Memory B cell (primary cell): ENCODE results near the gene MGAT4B.

Experiments used
- ATAC-seq: fragments of 150-1000 bp; cut with Tn5 transposase; 2 replicates; pipeline ENCODE4 v1.10.0; 2021; ENCODE audit warnings: low read depth, mild to moderate bottlenecking, moderate library complexity
- DNase-seq, 2 donors: peaks; one replicate each; pipeline ENCODE4 v3.0.0; 2022; ENCODE audit warnings: low spot score in 2 of 2
- H3K27ac Mint-ChIP-seq: one replicate; pipeline ENCODE4 v1.8.0; 2022; ENCODE audit warnings: mild to moderate bottlenecking, moderate library complexity, mixed read lengths
- H3K27me3 Mint-ChIP-seq: one replicate; pipeline ENCODE4 v1.8.0; 2022; ENCODE audit warnings: mixed read lengths
- H3K36me3 Mint-ChIP-seq: one replicate; pipeline ENCODE4 v1.8.0; 2022; ENCODE audit warnings: mild to moderate bottlenecking, mixed read lengths
- H3K4me1 Mint-ChIP-seq: one replicate; pipeline ENCODE4 v1.8.0; 2022; ENCODE audit warnings: mixed read lengths
- H3K4me3 Mint-ChIP-seq: one replicate; pipeline ENCODE4 v1.8.0; 2022; ENCODE audit warnings: mild to moderate bottlenecking, moderate library complexity, mixed read lengths
- H3K9me3 Mint-ChIP-seq: one replicate; pipeline ENCODE4 v1.8.0; 2022; ENCODE audit warnings: mixed read lengths

The MGAT4B gene

GRCh38 chr5:179805529-179806249 is 977 bp downstream of the MGAT4B start:
- Mint-ChIP-seq H3K36me3 (peaks cover 2% of the 10 kb centered on the region), H3K27ac (peak overlapping the region; percentile 88), H3K27me3 (no peaks in the 10 kb centered on the region), H3K9me3 (no peaks in the 10 kb centered on the region), H3K4me3 (peak overlapping the region; percentile 90), H3K4me1 (peaks cover 26% of the 10 kb centered on the region)
- DNase-seq (no peak), ATAC-seq (peak; percentile 9)

GRCh38 chr5:179805070-179805528 is 1.6 kb downstream of the MGAT4B start:
- Mint-ChIP-seq H3K9me3 (no peaks in the 10 kb centered on the region), H3K27ac (peak overlapping the region; percentile 88), H3K36me3 (peaks cover 2% of the 10 kb centered on the region), H3K27me3 (no peaks in the 10 kb centered on the region), H3K4me3 (peak overlapping the region; percentile 90), H3K4me1 (peaks cover 26% of the 10 kb centered on the region)
- no peak for DNase-seq
- ATAC-seq = no peak

- Mint-ChIP-seq H3K4me1 (peaks cover 26% of the 10 kb centered on the region), H3K27ac (peak overlapping the region; percentile 88), H3K9me3 (no peaks in the 10 kb centered on the region), H3K36me3 (peaks cover 2% of the 10 kb centered on the region), H3K27me3 (no peaks in the 10 kb centered on the region), H3K4me3 (peak overlapping the region; percentile 90)
- ATAC-seq = no peak
- DNase-seq = no peak
Observed at GRCh38 chr5:179804555-179804947, 2.1 kb downstream of the MGAT4B start.

GRCh38 chr5:179803651-179804554 is 2.8 kb downstream of the MGAT4B start:
- ATAC-seq (no peak), DNase-seq (no peak)
- Mint-ChIP-seq H3K4me3 (peak overlapping the region; percentile 12), H3K4me1 (peaks cover 26% of the 10 kb centered on the region), H3K27me3 (no peaks in the 10 kb centered on the region), H3K36me3 (peaks cover 6% of the 10 kb centered on the region), H3K27ac (peak overlapping the region; percentile 88), H3K9me3 (no peaks in the 10 kb centered on the region)

- no peak overlapping the region for H3K27ac Mint-ChIP-seq
- DNase-seq (no peak), ATAC-seq (no peak)
- H3K36me3 Mint-ChIP-seq = peaks cover 6% of the 10 kb centered on the region
- H3K4me3 Mint-ChIP-seq = no peak overlapping the region
- peaks cover 26% of the 10 kb centered on the region for H3K4me1 Mint-ChIP-seq
- no peaks in the 10 kb centered on the region for H3K27me3 Mint-ChIP-seq
- H3K9me3 Mint-ChIP-seq = no peaks in the 10 kb centered on the region
Observed at GRCh38 chr5:179802950-179803562, 3.6 kb downstream of the MGAT4B start.

GRCh38 chr5:179802207-179802883 is 4.3 kb downstream of the MGAT4B start:
- H3K4me3 Mint-ChIP-seq = no peak overlapping the region
- no peak for ATAC-seq
- peaks cover 26% of the 10 kb centered on the region for H3K4me1 Mint-ChIP-seq
- H3K36me3 Mint-ChIP-seq = peaks cover 6% of the 10 kb centered on the region
- DNase-seq = no peak
- H3K27ac Mint-ChIP-seq = no peak overlapping the region
- no peaks in the 10 kb centered on the region for H3K27me3 Mint-ChIP-seq
- H3K9me3 Mint-ChIP-seq = no peaks in the 10 kb centered on the region

GRCh38 chr5:179801304-179802206 is 5.1 kb downstream of the MGAT4B start:
- ATAC-seq (peak; percentile 57), DNase-seq (peak; percentile 84 to 87)
- Mint-ChIP-seq H3K9me3 (no peaks in the 10 kb centered on the region), H3K27me3 (no peaks in the 10 kb centered on the region), H3K4me3 (no peak overlapping the region), H3K27ac (peak overlapping the region; percentile 15), H3K36me3 (peaks cover 6% of the 10 kb centered on the region), H3K4me1 (peaks cover 31% of the 10 kb centered on the region)

GRCh38 chr5:179800696-179801201 is 5.9 kb downstream of the MGAT4B start:
- ATAC-seq = no peak
- Mint-ChIP-seq H3K27me3 (no peaks in the 10 kb centered on the region), H3K27ac (no peak overlapping the region), H3K36me3 (peaks cover 6% of the 10 kb centered on the region), H3K9me3 (no peaks in the 10 kb centered on the region), H3K4me1 (peaks cover 31% of the 10 kb centered on the region), H3K4me3 (no peak overlapping the region)
- no peak for DNase-seq

- DNase-seq = no peak
- Mint-ChIP-seq H3K9me3 (no peaks in the 10 kb centered on the region), H3K4me3 (no peak overlapping the region), H3K27me3 (no peaks in the 10 kb centered on the region), H3K36me3 (peaks cover 6% of the 10 kb centered on the region), H3K27ac (no peak overlapping the region), H3K4me1 (peaks cover 28% of the 10 kb centered on the region)
- no peak for ATAC-seq
Observed at GRCh38 chr5:179800071-179800695, 6.5 kb downstream of the MGAT4B start.

- H3K27me3 Mint-ChIP-seq = no peaks in the 10 kb centered on the region
- no peak overlapping the region for H3K4me3 Mint-ChIP-seq
- H3K9me3 Mint-ChIP-seq = no peaks in the 10 kb centered on the region
- H3K36me3 Mint-ChIP-seq = peaks cover 6% of the 10 kb centered on the region
- H3K27ac Mint-ChIP-seq = no peak overlapping the region
- H3K4me1 Mint-ChIP-seq = peaks cover 26% of the 10 kb centered on the region
- DNase-seq (no peak), ATAC-seq (no peak)
Observed at GRCh38 chr5:179799644-179799973, 7.1 kb downstream of the MGAT4B start.

- Mint-ChIP-seq H3K4me1 (peaks cover 26% of the 10 kb centered on the region), H3K27me3 (no peaks in the 10 kb centered on the region), H3K4me3 (no peak overlapping the region), H3K9me3 (no peaks in the 10 kb centered on the region), H3K27ac (no peak overlapping the region), H3K36me3 (peaks cover 6% of the 10 kb centered on the region)
- ATAC-seq (no peak), DNase-seq (no peak)
Observed at GRCh38 chr5:179798771-179799643, 7.7 kb downstream of the MGAT4B start.
